ENCODE results near the gene ZNF695.
A peak's percentile ranks its signal among the peaks of the same experiment; 100 is the strongest.

Gene ZNF695

GRCh38 chr1:246987083-246987690 lies 20.7 kb downstream of the ZNF695 start:
- H3K4me3 ChIP-seq = no peak overlapping the region
- H3K27ac ChIP-seq = no peak overlapping the region
- no peak for DNase-seq (ENCODE audit: low spot score)
- no peak for TF ChIP-seq CTCF (IDR thresholded peaks at IDR 0.05)

DNA sequence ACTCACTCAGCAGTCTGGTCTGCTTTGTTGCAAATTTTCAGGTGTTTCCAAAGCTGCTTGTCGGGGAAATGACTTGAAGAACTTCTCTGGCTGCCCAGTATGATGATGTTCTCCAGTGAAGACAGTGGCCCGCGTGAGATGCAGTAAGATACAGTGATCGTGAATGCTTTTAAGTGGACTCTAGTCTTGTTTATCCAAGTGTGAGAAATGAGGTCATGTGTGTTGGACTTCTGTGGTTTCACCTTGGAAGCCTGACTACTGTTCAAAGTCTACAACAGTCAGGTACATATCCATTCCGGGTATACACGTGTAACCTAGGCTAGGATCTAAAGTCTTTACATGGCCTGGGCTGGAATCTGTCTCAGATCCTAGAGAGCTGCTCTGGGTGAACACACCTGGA lies 29.1 kb downstream of the ZNF695 start:
- DNase-seq (ENCODE audit: low spot score) = no peak
- TF ChIP-seq CTCF (IDR thresholded peaks at IDR 0.05) = no peak
- H3K27ac ChIP-seq = no peak overlapping the region
- no peak overlapping the region for H3K4me3 ChIP-seq

GRCh38 chr1:246978281-246978680 lies 29.6 kb downstream of the ZNF695 start:
- Histone ChIP-seq H3K27ac (no peak overlapping the region), H3K4me3 (no peak overlapping the region)
- no peak for TF ChIP-seq CTCF (IDR thresholded peaks at IDR 0.05)
- DNase-seq (ENCODE audit: low spot score) = no peak

DNA sequence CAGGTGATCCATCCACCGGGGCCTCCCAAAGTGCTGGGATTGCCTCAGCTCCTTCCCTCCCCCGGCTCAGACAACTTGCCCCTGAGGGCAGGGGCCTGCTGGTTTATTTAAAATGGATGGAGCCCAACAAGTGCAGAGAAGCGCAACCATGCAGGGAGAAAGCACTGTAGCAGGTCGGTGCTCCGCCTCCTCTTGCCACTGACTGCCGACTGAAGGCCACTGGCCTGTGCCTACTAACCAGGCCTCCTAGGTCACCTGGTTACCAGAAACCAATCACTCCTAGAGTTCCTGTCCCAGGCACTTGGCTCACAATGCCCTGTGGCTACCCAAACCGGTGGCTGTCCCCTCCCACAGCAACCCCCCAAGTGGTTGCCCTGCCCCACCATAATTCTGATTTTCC lies 35.9 kb downstream of the ZNF695 start:
- no peak for DNase-seq (ENCODE audit: low spot score)
- TF ChIP-seq CTCF (IDR thresholded peaks at IDR 0.05) = no peak
- no peak overlapping the region for H3K4me3 ChIP-seq
- no peak overlapping the region for H3K27ac ChIP-seq

GRCh38 chr1:246971090-246971721 lies 36.7 kb downstream of the ZNF695 start:
- Histone ChIP-seq H3K4me3 (no peak overlapping the region), H3K27ac (no peak overlapping the region)
- peak; percentile 80 for TF ChIP-seq CTCF (IDR thresholded peaks at IDR 0.05)
- DNase-seq (ENCODE audit: low spot score) = no peak

DNA sequence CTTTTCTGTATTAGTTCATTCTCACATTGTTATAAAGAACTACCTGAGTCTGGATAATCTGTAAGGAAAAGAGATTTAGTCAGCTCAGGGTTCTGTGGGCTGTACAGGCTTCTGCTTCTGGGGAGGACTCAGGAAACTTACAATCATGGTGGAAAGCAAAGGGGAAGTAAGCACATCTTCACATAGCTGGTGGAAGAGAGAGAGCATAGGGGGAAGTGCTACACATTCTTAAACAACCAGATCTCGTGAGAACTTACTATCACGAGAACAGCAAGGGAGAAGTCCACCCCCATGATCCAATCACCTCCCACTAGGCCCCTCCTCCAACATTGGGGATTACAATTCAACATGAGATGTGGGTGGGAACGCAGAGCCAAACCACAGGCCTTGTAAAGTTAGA lies 38.2 kb downstream of the ZNF695 start:
- Histone ChIP-seq H3K4me3 (no peak overlapping the region), H3K27ac (no peak overlapping the region)
- TF ChIP-seq CTCF (IDR thresholded peaks at IDR 0.05) = no peak
- no peak for DNase-seq (ENCODE audit: low spot score)

- no peak for TF ChIP-seq CTCF (IDR thresholded peaks at IDR 0.05)
- Histone ChIP-seq H3K4me3 (no peak overlapping the region), H3K27ac (no peak overlapping the region)
- DNase-seq (ENCODE audit: low spot score) = no peak
Observed at GRCh38 chr1:246966502-246966901, 41.4 kb downstream of the ZNF695 start.

All from coronary artery (tissue), 2 donors.